ENCODE results near the gene OTOA. TPM values are rescaled to one million over a fixed set of nuclear protein-coding genes. Genes with fewer than 3 reads are reported as not detected.

Gene OTOA
- total RNA-seq, 1 donor from 2014 or later: not detected

DNA sequence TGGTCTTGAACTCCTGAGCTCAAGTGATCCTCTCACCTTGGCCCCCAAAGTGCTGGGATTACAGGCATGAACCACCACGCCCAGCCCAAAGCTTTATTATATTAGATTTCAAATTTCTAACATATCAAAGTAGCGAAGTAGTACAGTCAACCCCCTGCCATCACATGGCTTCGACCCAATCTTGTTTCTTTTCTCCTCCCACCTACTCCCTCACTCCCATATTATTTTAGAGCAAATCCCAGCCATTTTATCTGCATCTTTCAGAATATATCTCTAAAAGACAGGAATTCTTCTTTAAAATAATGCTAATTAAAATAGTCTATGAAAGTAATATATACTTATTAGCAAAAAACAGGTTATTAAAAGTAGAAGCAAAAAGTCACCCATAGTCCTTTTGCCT lies 12.3 kb upstream of the OTOA start:
- H3K4me3 Mint-ChIP-seq: no peak overlapping the region
- Histone ChIP-seq H3K4me2 (no peak overlapping the region), H3K9me3 (ENCODE audit: low read depth) (no peaks in the 10 kb centered on the region), H3K27me3 (no peaks in the 10 kb centered on the region), H3K4me1 (no peaks in the 10 kb centered on the region), H3K36me3 (no peaks in the 10 kb centered on the region), H3K27ac (no peak overlapping the region), H3K79me2 (ENCODE audit: low read depth) (peaks cover 4% of the 10 kb centered on the region), H3F3A (ENCODE audit: low read depth) (peaks cover 3% of the 10 kb centered on the region), H2AFZ (replicated peaks) (no peak overlapping the region), H4K20me1 (ENCODE audit: low read depth) (no peaks in the 10 kb centered on the region), H3K4me3 (no peak overlapping the region), H3K9ac (no peak overlapping the region)
- TF ChIP-seq EZH2 (IDR thresholded peaks at IDR 0.05) (no peak), EZH2phosphoT487 (IDR thresholded peaks at IDR 0.05) (no peak)
- TF ChIP-seq, protein P1, sequence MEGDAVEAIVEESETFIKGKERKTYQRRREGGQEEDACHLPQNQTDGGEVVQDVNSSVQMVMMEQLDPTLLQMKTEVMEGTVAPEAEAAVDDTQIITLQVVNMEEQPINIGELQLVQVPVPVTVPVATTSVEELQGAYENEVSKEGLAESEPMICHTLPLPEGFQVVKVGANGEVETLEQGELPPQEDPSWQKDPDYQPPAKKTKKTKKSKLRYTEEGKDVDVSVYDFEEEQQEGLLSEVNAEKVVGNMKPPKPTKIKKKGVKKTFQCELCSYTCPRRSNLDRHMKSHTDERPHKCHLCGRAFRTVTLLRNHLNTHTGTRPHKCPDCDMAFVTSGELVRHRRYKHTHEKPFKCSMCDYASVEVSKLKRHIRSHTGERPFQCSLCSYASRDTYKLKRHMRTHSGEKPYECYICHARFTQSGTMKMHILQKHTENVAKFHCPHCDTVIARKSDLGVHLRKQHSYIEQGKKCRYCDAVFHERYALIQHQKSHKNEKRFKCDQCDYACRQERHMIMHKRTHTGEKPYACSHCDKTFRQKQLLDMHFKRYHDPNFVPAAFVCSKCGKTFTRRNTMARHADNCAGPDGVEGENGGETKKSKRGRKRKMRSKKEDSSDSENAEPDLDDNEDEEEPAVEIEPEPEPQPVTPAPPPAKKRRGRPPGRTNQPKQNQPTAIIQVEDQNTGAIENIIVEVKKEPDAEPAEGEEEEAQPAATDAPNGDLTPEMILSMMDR (IDR thresholded peaks at IDR 0.05): no peak
- H3K9me3 Mint-ChIP-seq: no peaks in the 10 kb centered on the region
- H3K27ac Mint-ChIP-seq: no peak overlapping the region
- no peak for DNase-seq (ENCODE audit: low spot score)
- H3K4me1 Mint-ChIP-seq: no peaks in the 10 kb centered on the region
- H3K36me3 Mint-ChIP-seq: peaks cover 12% of the 10 kb centered on the region
- H3K27me3 Mint-ChIP-seq (ENCODE audit: insufficient read depth, low read depth): no peaks in the 10 kb centered on the region

DNA sequence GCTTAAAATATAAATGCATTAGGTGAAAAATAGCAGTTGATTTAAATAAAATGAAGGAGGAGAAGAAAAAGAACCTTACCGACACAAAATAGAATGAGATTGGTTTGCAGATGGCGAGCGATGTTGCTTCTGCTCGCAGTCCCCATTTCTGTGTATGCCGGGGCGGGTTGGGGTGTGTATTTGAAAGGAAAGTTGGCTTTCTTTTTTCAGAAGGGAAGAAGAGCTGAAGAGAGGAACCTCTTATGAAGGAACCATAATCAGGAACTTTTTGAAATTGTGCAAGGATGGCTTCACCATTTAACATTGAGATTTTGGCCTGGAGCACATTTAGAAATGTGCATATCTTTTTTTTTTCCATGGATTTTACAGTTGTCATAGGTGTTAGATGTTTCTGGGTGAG lies 11.3 kb upstream of the OTOA start, which contains the start of gene IGSF6:
IGSF6 (minus strand) TSS at position 156 of the 400 bp plus-strand sequence; CDS start at position 146, 10 bp downstream.
- H3K27me3 Mint-ChIP-seq (ENCODE audit: insufficient read depth, low read depth): no peaks in the 10 kb centered on the region
- Histone ChIP-seq H3K79me2 (ENCODE audit: low read depth) (no peaks in the 10 kb centered on the region), H4K20me1 (ENCODE audit: low read depth) (no peaks in the 10 kb centered on the region), H2AFZ (replicated peaks) (no peak within 1 kb of the TSS), H3K36me3 (no peaks in the 10 kb centered on the region), H3K27me3 (no peaks in the 10 kb centered on the region), H3K4me2 (no peak within 1 kb of the TSS), H3F3A (ENCODE audit: low read depth) (peaks cover 7% of the 10 kb centered on the region), H3K9me3 (ENCODE audit: low read depth) (no peaks in the 10 kb centered on the region), H3K9ac (no peak within 1 kb of the TSS), H3K27ac (no peak within 1 kb of the TSS), H3K4me1 (no peaks in the 10 kb centered on the region), H3K4me3 (no peak within 1 kb of the TSS)
- no peak within 1 kb of the TSS for H3K4me3 Mint-ChIP-seq
- H3K4me1 Mint-ChIP-seq: no peaks in the 10 kb centered on the region
- TF ChIP-seq EZH2phosphoT487 (IDR thresholded peaks at IDR 0.05) (no peak), EZH2 (IDR thresholded peaks at IDR 0.05) (no peak)
- TF ChIP-seq, protein P1 (IDR thresholded peaks at IDR 0.05): no peak
- no peak within 1 kb of the TSS for H3K27ac Mint-ChIP-seq
- H3K36me3 Mint-ChIP-seq: peaks cover 8% of the 10 kb centered on the region
- no peaks in the 10 kb centered on the region for H3K9me3 Mint-ChIP-seq
- no peak for DNase-seq (ENCODE audit: low spot score)

DNA sequence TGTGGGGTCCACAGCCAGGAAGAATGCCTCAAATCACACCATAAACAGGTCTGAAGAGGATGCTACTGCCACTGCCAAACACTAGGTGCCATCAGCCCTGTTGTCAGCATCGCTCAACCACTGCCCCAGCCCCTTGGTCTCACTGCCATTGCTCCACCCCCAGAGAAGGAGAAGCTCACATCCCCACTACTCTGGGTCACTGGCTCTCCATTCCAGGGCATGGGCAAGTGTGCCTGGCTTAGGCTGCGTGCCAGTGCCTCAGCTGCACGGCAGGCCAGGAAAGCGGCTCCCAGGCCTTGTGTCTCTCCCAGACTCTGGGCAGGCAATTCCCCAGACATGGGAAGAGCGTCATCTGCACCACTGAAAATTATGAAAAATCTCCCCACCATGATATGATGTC lies 10.2 kb upstream of the OTOA start:
- Histone ChIP-seq H3K79me2 (ENCODE audit: low read depth) (no peaks in the 10 kb centered on the region), H3K9ac (no peak overlapping the region), H3K36me3 (no peaks in the 10 kb centered on the region), H3K27me3 (no peaks in the 10 kb centered on the region), H3K27ac (no peak overlapping the region), H3K4me2 (no peak overlapping the region), H4K20me1 (ENCODE audit: low read depth) (no peaks in the 10 kb centered on the region), H3F3A (ENCODE audit: low read depth) (peaks cover 7% of the 10 kb centered on the region), H3K9me3 (ENCODE audit: low read depth) (no peaks in the 10 kb centered on the region), H3K4me3 (no peak overlapping the region), H2AFZ (replicated peaks) (no peak overlapping the region), H3K4me1 (no peaks in the 10 kb centered on the region)
- no peaks in the 10 kb centered on the region for H3K9me3 Mint-ChIP-seq
- H3K4me3 Mint-ChIP-seq: no peak overlapping the region
- H3K27ac Mint-ChIP-seq: no peak overlapping the region
- H3K4me1 Mint-ChIP-seq: no peaks in the 10 kb centered on the region
- H3K36me3 Mint-ChIP-seq: peaks cover 11% of the 10 kb centered on the region
- H3K27me3 Mint-ChIP-seq (ENCODE audit: insufficient read depth, low read depth): no peaks in the 10 kb centered on the region
- TF ChIP-seq, protein P1 (IDR thresholded peaks at IDR 0.05): no peak
- TF ChIP-seq EZH2 (IDR thresholded peaks at IDR 0.05) (no peak), EZH2phosphoT487 (IDR thresholded peaks at IDR 0.05) (no peak)
- no peak for DNase-seq (ENCODE audit: low spot score)
